Vagina (tissue), 2 donors: ENCODE measurements around the gene SMOC2.

Experiments used
- CTCF ChIP-seq, 3 experiments: fragments of 450-650 bp in 2 of 3; fragments of 200-600 bp in 1 of 3; sonication (generic) in 1 of 3; IDR thresholded peaks; one replicate each; pipeline ENCODE4 v1.5.1; 2017 to 2019; ENCODE audit warnings: antibody characterized with exemption in 3 of 3, mild to moderate bottlenecking in 2 of 3, moderate library complexity in 2 of 3
- POLR2A ChIP-seq, 2 donors: fragments of 450-650 bp; IDR thresholded peaks; one replicate each; pipeline ENCODE4 v1.6.1; 2017; ENCODE audit warnings: antibody characterized with exemption in 2 of 2, mild to moderate bottlenecking in 2 of 2, moderate library complexity in 2 of 2

DNA sequence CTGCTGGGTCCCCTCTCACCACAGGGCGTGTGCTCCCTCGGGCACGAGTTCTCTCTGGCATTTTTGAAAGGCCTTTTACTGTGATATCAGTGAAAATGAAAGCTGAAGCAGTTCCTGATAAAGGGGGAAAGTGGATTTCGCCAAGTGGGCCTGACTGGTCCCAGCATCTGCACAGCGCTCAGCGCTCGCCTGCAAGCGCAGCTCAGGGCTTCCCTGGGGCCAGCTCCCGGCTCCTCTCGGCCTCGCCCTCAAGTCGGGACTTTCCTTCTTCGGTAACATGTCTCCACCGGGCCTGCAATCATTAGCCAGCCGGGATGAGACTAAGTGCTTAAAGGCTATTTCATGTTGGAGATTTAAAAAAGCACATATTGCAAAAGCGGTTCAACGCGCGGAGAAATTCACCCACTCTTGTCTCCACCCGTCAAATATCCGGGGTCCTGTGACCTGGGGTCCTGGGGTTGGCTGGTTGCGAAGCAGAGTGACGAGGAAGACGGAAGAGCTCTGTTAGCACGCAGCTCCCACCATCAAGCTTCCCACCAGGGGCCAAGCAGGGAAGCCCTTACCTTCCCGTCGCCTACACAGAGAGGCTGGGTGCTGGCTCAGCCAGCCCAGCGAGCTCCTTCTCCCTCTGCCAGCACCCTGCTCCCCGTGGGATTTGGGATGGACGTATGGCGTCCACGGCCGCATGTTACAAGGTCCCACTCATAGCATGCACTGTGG lies 114.1 kb downstream of the SMOC2 start:
- TF ChIP-seq CTCF (IDR thresholded peaks at IDR 0.05) (no peak), POLR2A (IDR thresholded peaks at IDR 0.05) (no peak)
